Smooth muscle cell of the brain vasculature (primary cell): ENCODE measurements around the gene EXOSC5.
A peak's percentile ranks its signal among the peaks of the same experiment; 100 is the strongest.

Experiments
- DNase-seq: peaks from one replicate; pipeline ENCODE4 v3.0.0-alpha.2; 2012; ENCODE audit warnings: low read depth, low spot score

The EXOSC5 gene

GRCh38 chr19:41367848-41368301, 29.3 kb downstream of the EXOSC5 start:
- no peak for DNase-seq

- DNase-seq = no peak
These were observed 31.1 kb downstream of the EXOSC5 start for GRCh38 chr19:41366089-41366488.

DNA sequence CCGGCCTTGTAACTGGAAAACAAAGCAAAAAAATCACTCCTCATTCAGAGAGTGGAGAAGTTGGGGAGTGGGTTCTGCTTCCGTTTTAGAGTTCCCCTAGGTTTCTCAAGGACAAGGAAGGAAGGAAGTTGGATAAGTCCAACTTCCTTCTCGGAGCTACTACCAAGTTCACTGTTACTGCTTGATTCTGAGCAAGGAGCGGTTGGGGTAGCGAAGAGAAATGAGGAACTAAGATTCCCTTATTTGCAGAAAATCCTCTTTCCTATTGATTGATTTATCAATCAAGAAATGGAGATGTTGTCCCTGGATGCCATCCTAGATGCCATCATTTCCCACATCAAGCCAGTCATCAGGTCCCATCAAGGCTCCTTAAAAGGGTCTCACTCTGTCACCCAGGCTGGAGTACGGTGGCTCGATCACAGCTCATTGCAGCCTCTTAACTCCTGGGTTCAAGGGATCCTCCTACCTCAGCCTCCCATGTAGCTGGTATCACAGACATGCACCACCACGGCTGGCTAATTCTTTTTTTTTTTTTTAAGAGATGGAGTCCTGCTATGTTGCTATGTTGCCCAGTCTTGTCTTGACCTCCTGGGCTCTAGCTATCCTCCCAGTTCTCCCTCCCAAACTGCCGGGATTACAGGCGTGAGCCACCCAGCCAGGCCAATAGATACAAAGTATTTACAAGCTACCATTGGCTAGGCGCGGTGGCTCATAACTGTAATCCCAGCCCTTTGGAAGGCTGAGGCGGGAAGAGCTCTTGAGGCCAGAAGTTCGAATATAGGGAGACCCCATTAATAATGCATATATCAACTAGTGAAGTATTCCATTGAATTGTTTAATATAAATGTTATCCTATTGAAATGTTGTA, 32.4 kb downstream of the EXOSC5 start:
- no peak for DNase-seq

DNA sequence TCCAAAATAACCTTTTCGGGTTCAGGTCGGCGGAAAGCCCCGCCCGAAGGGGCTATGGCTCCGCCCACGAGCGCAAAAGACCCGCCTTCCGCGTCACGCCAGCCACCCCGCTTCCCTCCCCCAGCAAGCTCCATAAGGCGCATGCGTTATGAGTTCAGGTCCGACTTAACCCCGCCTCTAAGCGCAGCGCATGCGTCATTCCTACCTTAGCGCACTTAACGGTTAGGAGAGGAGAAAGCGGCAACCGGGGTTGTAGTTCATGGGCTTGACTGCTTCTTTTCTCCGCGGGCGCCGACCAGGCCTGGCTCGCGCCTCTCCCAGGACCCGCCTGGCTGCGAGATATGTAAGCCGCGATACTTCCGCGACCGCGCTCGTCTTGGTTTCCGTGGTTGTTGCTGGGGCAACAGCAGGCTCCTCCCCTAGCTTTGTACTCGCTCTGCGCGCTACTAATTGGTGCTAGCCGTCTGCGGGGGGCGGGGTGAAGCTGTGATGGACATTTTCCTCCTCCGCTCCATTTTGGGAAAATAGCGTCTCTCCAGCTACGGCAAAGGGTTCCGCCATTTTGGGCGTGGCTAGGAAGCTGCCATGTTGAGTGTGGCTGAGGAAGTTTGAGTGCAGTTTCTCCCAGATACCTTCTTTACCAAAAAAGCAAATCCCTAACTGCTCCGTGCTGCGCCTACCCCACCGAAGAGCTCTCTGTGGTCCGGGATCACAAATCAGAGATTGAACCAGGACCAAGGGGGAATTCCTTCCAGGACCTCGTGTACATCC, 33.2 kb downstream of the EXOSC5 start, which contains the start of gene B9D2:
Gene B9D2, minus strand, starts transcription at position 397 of the 771 bp plus-strand sequence. CDS start 630 bp downstream, outside the sequence.
- DNase-seq = peak; percentile 97

DNA sequence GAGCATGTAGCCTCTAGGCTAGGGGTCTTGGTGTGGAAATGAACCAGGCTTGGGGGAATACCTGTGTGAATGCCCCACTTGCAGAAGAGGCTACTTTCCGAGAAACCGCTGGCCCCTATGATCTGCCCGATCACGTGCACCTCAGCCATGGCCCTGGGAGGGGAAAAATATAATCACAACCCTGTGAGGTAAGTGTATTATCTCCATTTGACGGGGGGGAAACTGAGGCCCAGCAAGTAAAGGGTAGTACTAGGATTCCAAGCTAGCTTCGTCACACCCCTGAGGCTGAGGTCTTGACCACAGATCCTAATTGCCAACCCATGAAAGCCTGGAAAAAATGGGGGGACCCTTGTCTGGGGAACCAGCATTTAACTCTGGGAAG, 33.8 kb downstream of the EXOSC5 start:
- no peak for DNase-seq

DNA sequence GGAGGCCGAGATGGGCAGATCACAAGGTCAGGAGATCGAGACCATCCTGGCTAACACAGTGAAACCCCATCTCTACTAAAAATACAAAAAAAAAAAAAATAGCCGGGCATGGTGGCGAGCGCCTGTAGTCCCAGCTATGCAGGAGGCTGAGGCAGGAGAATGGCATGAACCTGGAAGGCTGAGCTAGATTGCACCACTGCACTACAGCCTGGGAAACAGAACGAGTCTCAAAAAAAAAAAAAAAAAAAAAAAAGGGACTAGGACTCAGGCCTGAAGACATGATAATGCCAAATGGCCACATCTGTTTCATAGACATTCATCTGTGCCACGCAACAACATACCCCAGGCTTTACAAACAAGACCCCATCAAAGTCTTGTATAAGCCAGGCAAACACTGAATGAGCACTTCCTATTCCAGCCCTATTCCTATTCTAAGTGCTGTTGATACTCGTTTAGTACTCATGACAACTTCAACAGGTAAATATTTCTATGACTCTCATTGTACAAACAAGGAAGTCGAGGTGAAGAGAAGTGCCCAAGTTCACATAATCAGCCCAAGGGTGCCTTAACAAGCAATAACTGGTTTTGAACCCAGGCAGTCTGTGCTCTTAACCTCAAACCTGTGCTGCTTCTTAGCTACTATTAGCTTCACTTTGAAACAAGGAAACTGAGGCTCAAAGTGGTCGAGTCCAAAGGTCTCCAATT, 34.9 kb downstream of the EXOSC5 start:
- no peak for DNase-seq

DNA sequence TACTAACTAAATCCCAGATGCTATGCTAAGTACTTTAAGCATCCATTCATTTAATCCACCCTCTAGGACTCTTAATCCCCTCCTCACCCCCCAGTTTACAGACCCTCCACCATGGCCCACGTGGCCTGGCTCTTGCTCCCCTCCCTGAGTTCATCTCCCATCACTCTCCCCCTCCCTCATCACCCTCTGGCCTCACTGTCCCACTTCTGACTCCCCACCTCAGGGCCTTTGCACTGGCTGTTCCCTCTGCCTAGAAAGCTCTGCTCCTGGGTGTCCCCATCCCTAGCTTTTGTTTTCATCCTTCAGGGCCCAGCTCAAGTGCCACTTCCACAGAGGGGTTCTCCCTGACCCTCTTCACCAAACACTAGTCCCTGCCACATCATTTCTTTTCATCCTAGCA, 37.4 kb downstream of the EXOSC5 start:
- no peak for DNase-seq

DNA sequence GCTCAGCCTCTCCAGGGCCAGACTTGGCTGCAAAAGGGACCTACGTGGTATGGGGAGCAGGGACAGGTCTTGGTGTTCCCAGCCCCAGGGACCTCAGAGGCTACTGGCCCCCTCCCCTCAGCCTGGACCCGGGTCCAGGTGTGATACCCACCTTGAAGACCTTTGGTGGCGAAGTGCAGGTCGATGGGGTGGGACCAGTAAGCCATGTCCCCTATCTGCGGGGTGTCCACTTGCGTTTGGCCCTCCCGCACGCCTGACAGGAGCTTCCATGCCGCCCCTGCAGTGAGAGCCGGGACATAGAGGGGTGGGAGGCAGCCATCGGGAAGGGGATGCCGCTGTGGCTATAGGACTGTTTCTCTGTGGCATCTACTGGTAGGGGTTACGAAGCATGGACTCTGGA, 39.4 kb downstream of the EXOSC5 start:
- DNase-seq = no peak

- no peak for DNase-seq
These were observed 40.0 kb downstream of the EXOSC5 start for GRCh38 chr19:41356984-41357739.

- no peak for DNase-seq
These were observed 41.4 kb downstream of the EXOSC5 start for GRCh38 chr19:41355802-41356201.

GRCh38 chr19:41355035-41355434, 42.1 kb downstream of the EXOSC5 start:
- no peak for DNase-seq

GRCh38 chr19:41354343-41354953, 42.7 kb downstream of the EXOSC5 start:
- no peak for DNase-seq

DNA sequence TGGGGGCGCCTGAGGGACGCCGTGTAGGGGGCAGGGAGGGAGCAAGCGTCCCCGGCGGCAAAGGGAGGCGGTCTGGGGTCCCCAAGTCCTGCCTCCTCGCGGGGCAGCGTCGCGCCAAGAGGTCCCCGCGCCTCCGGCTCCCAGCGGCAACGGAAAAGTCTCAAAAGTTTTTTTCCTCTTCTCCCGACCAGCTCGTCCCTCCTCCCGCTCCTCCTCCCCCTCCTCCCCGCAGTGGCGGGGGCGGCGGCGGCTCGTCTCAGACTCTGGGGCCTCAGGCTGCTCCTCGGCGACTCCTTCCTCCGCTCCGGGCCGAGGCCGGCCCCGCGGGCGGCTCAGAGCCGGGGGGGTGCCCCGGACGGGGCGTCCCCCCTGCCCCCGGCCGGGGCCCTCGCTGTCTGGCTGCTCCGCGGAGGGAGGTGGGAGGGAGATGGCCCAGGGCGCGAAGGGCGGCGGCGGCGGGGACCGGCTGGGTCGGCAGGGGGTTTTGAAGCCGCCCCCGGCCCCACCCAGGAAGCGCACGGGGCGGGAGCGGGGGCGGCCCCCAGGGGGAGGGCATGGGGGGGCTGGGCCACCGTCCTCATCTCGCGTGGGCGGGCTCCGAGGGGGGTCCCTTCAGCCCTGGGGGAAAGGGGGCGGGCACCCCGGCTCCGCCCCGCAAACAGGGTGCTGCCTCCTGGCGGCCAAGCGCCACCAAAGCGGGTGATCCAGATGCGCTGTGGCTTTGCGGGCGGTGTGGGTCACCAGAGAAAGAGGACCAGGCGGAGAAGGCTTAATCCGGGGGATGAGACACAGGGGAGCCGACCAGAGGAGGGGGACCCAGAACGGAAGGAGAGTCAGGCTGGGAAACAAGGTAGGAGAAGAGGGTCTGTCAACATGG, 43.5 kb downstream of the EXOSC5 start, which contains the start of gene TGFB1:
Gene TGFB1, minus strand, starts transcription at position 457 of the 877 bp plus-strand sequence. CDS start 878 bp downstream, outside the sequence.
- peak; percentile 40 for DNase-seq

GRCh38 chr19:41352609-41353465, 44.3 kb downstream of the EXOSC5 start:
- no peak for DNase-seq

GRCh38 chr19:41352279-41352608, 44.9 kb downstream of the EXOSC5 start:
- DNase-seq = no peak

- no peak for DNase-seq
These were observed 45.6 kb downstream of the EXOSC5 start for GRCh38 chr19:41351339-41352245.

GRCh38 chr19:41350735-41351338, 46.3 kb downstream of the EXOSC5 start:
- DNase-seq = no peak
